GM12878 (cell line): ENCODE results near the gene KRTAP5-2.
"Not testable (repeated sequence)": the region's sequence is repeated elsewhere in the genome, so short reads cannot be mapped to it uniquely, and the experiment has no call there.

Experiments
- EZH2 ChIP-seq: IDR thresholded peaks from 2 replicates; pipeline ENCODE4 v1.6.1; 2012; ENCODE audit warnings: low read depth, mild to moderate bottlenecking, control low read depth, inconsistent platforms, low read length, borderline replicate concordance; ENCODE audit not compliant: control insufficient read depth
- MXI1 ChIP-seq: fragments of 150-350 bp; IDR thresholded peaks from 2 replicates; pipeline ENCODE4 v1.6.1; 2011; ENCODE audit warnings: low read depth, mild to moderate bottlenecking, inconsistent platforms, low read length, improper control_type of control experiment
- POLR2AphosphoS5 ChIP-seq: IDR thresholded peaks from 2 replicates; pipeline ENCODE4 v1.6.1; 2011; ENCODE audit warnings: mild to moderate bottlenecking, low read length, inconsistent platforms
- RAD51 ChIP-seq: fragments of 450-650 bp; IDR thresholded peaks from 2 replicates; pipeline ENCODE4 v1.6.1; 2016; ENCODE audit warnings: moderate library complexity, mild to moderate bottlenecking, inconsistent platforms
- RELA ChIP-seq: fragments of 450-650 bp; IDR thresholded peaks from 2 replicates; pipeline ENCODE4 v1.8.0; 2014; ENCODE audit warnings: borderline replicate concordance; ENCODE audit not compliant: partially characterized antibody
- SMAD1 ChIP-seq: fragments of 450-650 bp; IDR thresholded peaks from 2 replicates; pipeline ENCODE4 v1.6.1; 2018; ENCODE audit warnings: mild to moderate bottlenecking, low read depth; ENCODE audit not compliant: partially characterized antibody
- TARDBP ChIP-seq: IDR thresholded peaks from 2 replicates; pipeline ENCODE4 v1.6.1; 2016; ENCODE audit warnings: borderline replicate concordance
- TF ChIP-seq, protein P1 (sequence below), 3 experiments: IDR thresholded peaks in 2 of 3; conservative IDR thresholded peaks in 1 of 3; 2 replicates each; pipeline ENCODE4 v1.5.1; 2011; ENCODE audit warnings: low read depth in 3 of 3, low read length in 3 of 3, mild to moderate bottlenecking in 3 of 3, control low read depth in 2 of 3, moderate library complexity in 2 of 3, inconsistent platforms in 1 of 3, mixed read lengths in 1 of 3; ENCODE audit not compliant: control insufficient read depth in 2 of 3, insufficient read depth in 1 of 3; ENCODE audit errors: extremely low read depth in 1 of 3

- not testable (repeated sequence) for TF ChIP-seq POLR2AphosphoS5, EZH2, SMAD1, TARDBP, MXI1, RELA, RAD51
- TF ChIP-seq, protein P1, sequence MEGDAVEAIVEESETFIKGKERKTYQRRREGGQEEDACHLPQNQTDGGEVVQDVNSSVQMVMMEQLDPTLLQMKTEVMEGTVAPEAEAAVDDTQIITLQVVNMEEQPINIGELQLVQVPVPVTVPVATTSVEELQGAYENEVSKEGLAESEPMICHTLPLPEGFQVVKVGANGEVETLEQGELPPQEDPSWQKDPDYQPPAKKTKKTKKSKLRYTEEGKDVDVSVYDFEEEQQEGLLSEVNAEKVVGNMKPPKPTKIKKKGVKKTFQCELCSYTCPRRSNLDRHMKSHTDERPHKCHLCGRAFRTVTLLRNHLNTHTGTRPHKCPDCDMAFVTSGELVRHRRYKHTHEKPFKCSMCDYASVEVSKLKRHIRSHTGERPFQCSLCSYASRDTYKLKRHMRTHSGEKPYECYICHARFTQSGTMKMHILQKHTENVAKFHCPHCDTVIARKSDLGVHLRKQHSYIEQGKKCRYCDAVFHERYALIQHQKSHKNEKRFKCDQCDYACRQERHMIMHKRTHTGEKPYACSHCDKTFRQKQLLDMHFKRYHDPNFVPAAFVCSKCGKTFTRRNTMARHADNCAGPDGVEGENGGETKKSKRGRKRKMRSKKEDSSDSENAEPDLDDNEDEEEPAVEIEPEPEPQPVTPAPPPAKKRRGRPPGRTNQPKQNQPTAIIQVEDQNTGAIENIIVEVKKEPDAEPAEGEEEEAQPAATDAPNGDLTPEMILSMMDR (IDR thresholded peaks at IDR 0.05 in 2 of 3, conservative IDR thresholded peaks at IDR 0.05 in 1 of 3; ENCODE audit: control insufficient read depth in 2 of 3, extremely low read depth in 1 of 3, insufficient read depth in 1 of 3, low read depth in 3 of 3, low read length in 3 of 3), result not testable (repeated sequence)
These were observed 15.2 kb downstream of the KRTAP5-2 start for GRCh38 chr11:1582909-1583308.
